ENCODE results near the gene HDGFL1.

HDGFL1 gene

GRCh38 chr6:22621028-22621427, 51.7 kb downstream of the HDGFL1 start:
- DNase-seq (ENCODE audit: low read depth), result no peak
- TF ChIP-seq CTCF (IDR thresholded peaks at IDR 0.05; ENCODE audit: control insufficient read depth, extremely low read depth, insufficient read depth), result no peak
- H3K4me3 ChIP-seq (ENCODE audit: low read depth, low read length), result no peak overlapping the region
